ENCODE data around the gene QPRT. TPM values are rescaled to one million over a fixed set of nuclear protein-coding genes. Genes with fewer than 3 reads are reported as not detected.

The QPRT gene
- total and polyA plus RNA-seq, 2 of the 13 experiments (the other 11 are each of a cell fraction or from before 2014, with no cell fraction given) = 130 to 218 TPM

GRCh38 chr16:29720703-29721102, 41.7 kb downstream of the QPRT start (continued):
- TF ChIP-seq ETV5 (CRISPR knock-in tag; IDR thresholded peaks at IDR 0.05; ENCODE audit: borderline replicate concordance) = no peak
- no peak for TF ChIP-seq GMEB2 (CRISPR knock-in tag; IDR thresholded peaks at IDR 0.05; ENCODE audit: low read depth)
- no peak; the same call in 1 of the 2 replicates for TF ChIP-seq ZNF737 (CRISPR knock-in tag; IDR thresholded peaks at IDR 0.05; ENCODE audit: borderline replicate concordance)
- no peak for TF ChIP-seq STAG1 (CRISPR knock-in tag; IDR thresholded peaks at IDR 0.05)
- no peak for TF ChIP-seq ADNP (CRISPR knock-in tag; IDR thresholded peaks at IDR 0.05)
- TF ChIP-seq PCBP1 (IDR thresholded peaks at IDR 0.05; ENCODE audit: borderline replicate concordance, low read depth, low read length) = no peak
- no peak for TF ChIP-seq RORA (CRISPR knock-in tag; IDR thresholded peaks at IDR 0.05)
- TF ChIP-seq ZBTB37 (CRISPR knock-in tag; IDR thresholded peaks at IDR 0.05) = no peak
- TF ChIP-seq KMT2A (CRISPR knock-in tag; IDR thresholded peaks at IDR 0.05) = no peak
- no peak for TF ChIP-seq ZGPAT (CRISPR knock-in tag; IDR thresholded peaks at IDR 0.05)
- TF ChIP-seq HNF4G (IDR thresholded peaks at IDR 0.05; ENCODE audit: borderline replicate concordance, low read depth, low read length) = peak; percentile 10; the same call in 1 of the 2 replicates
- no peak for TF ChIP-seq HNF4G (CRISPR knock-in tag; IDR thresholded peaks at IDR 0.05; ENCODE audit: borderline replicate concordance, low read depth)
- no peak for TF ChIP-seq KDM6A (CRISPR knock-in tag; IDR thresholded peaks at IDR 0.05; ENCODE audit: low read depth)
- no peak for TF ChIP-seq ZNF768 (CRISPR knock-in tag; IDR thresholded peaks at IDR 0.05)
- TF ChIP-seq ISL2 (CRISPR knock-in tag; IDR thresholded peaks at IDR 0.05) = no peak
- TF ChIP-seq ZNF614 (CRISPR knock-in tag; IDR thresholded peaks at IDR 0.05; ENCODE audit: borderline replicate concordance) = no peak
- no peak for TF ChIP-seq DZIP1 (CRISPR knock-in tag; IDR thresholded peaks at IDR 0.05)
- no peak for TF ChIP-seq EHMT2 (IDR thresholded peaks at IDR 0.05; ENCODE audit: borderline replicate concordance, low read depth, low read length)
- no peak for TF ChIP-seq THAP7 (CRISPR knock-in tag; IDR thresholded peaks at IDR 0.05)
- TF ChIP-seq ZBTB42 (CRISPR knock-in tag; IDR thresholded peaks at IDR 0.05) = no peak
- TF ChIP-seq ZNF296 (CRISPR knock-in tag; conservative IDR thresholded peaks at IDR 0.05) = no peak
